ENCODE data around the gene APEX1. TPM values are rescaled to one million over a fixed set of nuclear protein-coding genes. Genes with fewer than 3 reads are reported as not detected.

APEX1 gene
- polyA plus RNA-seq, 1 of the 3 experiments (the other 2 are of a cell fraction): 279 TPM

GRCh38 chr14:20498622-20499021, 43.6 kb downstream of the APEX1 start:
- H3K79me2 ChIP-seq (ENCODE audit: insufficient read depth): no peaks in the 10 kb centered on the region
- DNase-seq: no peak
- no peaks in the 10 kb centered on the region for H3K36me3 ChIP-seq (replicated peaks in 1 of 2; ENCODE audit: control insufficient read depth in 1 of 2, insufficient read depth in 2 of 2, low read length in 1 of 2)
- H3K27me3 ChIP-seq (ENCODE audit: insufficient read depth): peaks cover 22% of the 10 kb centered on the region; the same call in 1 of the 2 replicates
- H3K4me3 ChIP-seq (ENCODE audit: low read depth in 2 of 2, low read length in 1 of 2): no peak overlapping the region
- 16% methylated on average over 2 of the region's 2 CpGs for WGBS (ENCODE audit: low lambda C conversion rate)
- H3K4me1 ChIP-seq (ENCODE audit: control insufficient read depth in 1 of 2, insufficient read depth in 2 of 2, low read depth in 1 of 2, low read length in 1 of 2): no peaks in the 10 kb centered on the region
- H3K9me3 ChIP-seq: no peaks in the 10 kb centered on the region
- TF ChIP-seq YY1 (IDR thresholded peaks at IDR 0.05; ENCODE audit: low read depth) (no peak), CHD2 (IDR thresholded peaks at IDR 0.05; ENCODE audit: low read length, partially characterized antibody) (no peak), FOXM1 (IDR thresholded peaks at IDR 0.05; ENCODE audit: low read depth) (no peak), FOSL2 (IDR thresholded peaks at IDR 0.05; ENCODE audit: borderline replicate concordance, low read depth) (no peak), USF2 (IDR thresholded peaks at IDR 0.05; ENCODE audit: borderline replicate concordance, low read depth, low read length) (no peak), EP300 (IDR thresholded peaks at IDR 0.05; ENCODE audit: borderline replicate concordance in 1 of 2, low read depth in 1 of 2, low read length in 1 of 2) (no peak), NRF1 (IDR thresholded peaks at IDR 0.05; ENCODE audit: low read depth, low read length) (no peak), SIN3A (IDR thresholded peaks at IDR 0.05; ENCODE audit: borderline replicate concordance, low read depth, low read length) (no peak), MXI1 (IDR thresholded peaks at IDR 0.05; ENCODE audit: low read depth, low read length) (no peak), ZBTB33 (IDR thresholded peaks at IDR 0.05; ENCODE audit: borderline replicate concordance, low read depth) (no peak), TAF1 (IDR thresholded peaks at IDR 0.05; ENCODE audit: borderline replicate concordance, low read depth, low read length) (no peak)
- CTCF ChIA-PET: interaction anchor here (1.1 kb wide), 1 partner anchor 11 kb away, joined by 3 read pairs; no protein-coding TSS in a partner anchor
- no peaks in the 10 kb centered on the region for H3K9me2 ChIP-seq
- H2AFZ ChIP-seq (ENCODE audit: low read depth): no peak overlapping the region
- no peak overlapping the region for H3K4me2 ChIP-seq
- peaks cover 3% of the 10 kb centered on the region for H3F3A ChIP-seq (replicated peaks; ENCODE audit: insufficient read depth)
- no peak overlapping the region for H3K9ac ChIP-seq
- H3K27ac ChIP-seq (ENCODE audit: low read depth in 2 of 2, low read length in 1 of 2): no peak overlapping the region
- POLR2A ChIA-PET: no interaction called here
- no peaks in the 10 kb centered on the region for H4K20me1 ChIP-seq (ENCODE audit: insufficient read depth)

- H2AFZ ChIP-seq (ENCODE audit: low read depth): no peak overlapping the region
- ChIA-PET POLR2A (no interaction called here), CTCF (interaction anchor here (1.1 kb wide), 1 partner anchor 12 kb away, joined by 3 read pairs; no protein-coding TSS in a partner anchor)
- H3K36me3 ChIP-seq (replicated peaks in 1 of 2; ENCODE audit: control insufficient read depth in 1 of 2, insufficient read depth in 2 of 2, low read length in 1 of 2): no peaks in the 10 kb centered on the region
- whole genome bisulfite sequencing (ENCODE audit: low lambda C conversion rate): 42% methylated on average over 4 of the region's 4 CpGs
- no peak overlapping the region for H3K4me3 ChIP-seq (ENCODE audit: low read depth in 2 of 2, low read length in 1 of 2)
- TF ChIP-seq RCOR1 (IDR thresholded peaks at IDR 0.05; ENCODE audit: low read length) (no peak), ZBTB33 (IDR thresholded peaks at IDR 0.05; ENCODE audit: borderline replicate concordance, low read depth) (no peak), EP300 (IDR thresholded peaks at IDR 0.05; ENCODE audit: borderline replicate concordance in 1 of 2, low read depth in 1 of 2, low read length in 1 of 2) (no peak), YY1 (IDR thresholded peaks at IDR 0.05; ENCODE audit: low read depth) (no peak), JUND (IDR thresholded peaks at IDR 0.05) (no peak), FOSL2 (IDR thresholded peaks at IDR 0.05; ENCODE audit: borderline replicate concordance, low read depth) (no peak), MXI1 (IDR thresholded peaks at IDR 0.05; ENCODE audit: low read depth, low read length) (no peak), SIN3A (IDR thresholded peaks at IDR 0.05; ENCODE audit: borderline replicate concordance, low read depth, low read length) (no peak), PBX3 (IDR thresholded peaks at IDR 0.05) (no peak), CHD2 (IDR thresholded peaks at IDR 0.05; ENCODE audit: low read length, partially characterized antibody) (no peak), TCF12 (IDR thresholded peaks at IDR 0.05) (no peak), TEAD4 (IDR thresholded peaks at IDR 0.05; ENCODE audit: borderline replicate concordance, insufficient read depth) (no peak), RXRA (IDR thresholded peaks at IDR 0.05; ENCODE audit: borderline replicate concordance, low read depth) (no peak), ELF1 (IDR thresholded peaks at IDR 0.05) (no peak)
- H3K9me3 ChIP-seq: no peaks in the 10 kb centered on the region
- H4K20me1 ChIP-seq (ENCODE audit: insufficient read depth): no peaks in the 10 kb centered on the region
- H3K27me3 ChIP-seq (ENCODE audit: insufficient read depth): peaks cover 17% of the 10 kb centered on the region; the same call in 1 of the 2 replicates
- H3F3A ChIP-seq (replicated peaks; ENCODE audit: insufficient read depth): peaks cover 3% of the 10 kb centered on the region
- H3K27ac ChIP-seq (ENCODE audit: low read depth in 2 of 2, low read length in 1 of 2): no peak overlapping the region
- no peak overlapping the region for H3K4me2 ChIP-seq
- no peak overlapping the region for H3K9ac ChIP-seq
- no peak for DNase-seq
- no peaks in the 10 kb centered on the region for H3K79me2 ChIP-seq (ENCODE audit: insufficient read depth)
- H3K4me1 ChIP-seq (ENCODE audit: control insufficient read depth in 1 of 2, insufficient read depth in 2 of 2, low read depth in 1 of 2, low read length in 1 of 2): no peaks in the 10 kb centered on the region
- H3K9me2 ChIP-seq: no peaks in the 10 kb centered on the region
Observed at GRCh38 chr14:20499108-20499507, 44.1 kb downstream of the APEX1 start.

Data from SK-N-SH (cell line).